Neuronal stem cell (in vitro differentiated cells): ENCODE data around the gene PMM1.

Source experiments
- DNase-seq: peaks from one replicate; pipeline ENCODE4 v3.0.0-alpha.2; 2013; ENCODE audit warnings: low spot score
- H2AFZ ChIP-seq: one replicate; pipeline ENCODE4 v1.6.1; 2013; ENCODE audit warnings: mild to moderate bottlenecking, low read length, inconsistent platforms
- H2AK5ac ChIP-seq: 2 replicates; pipeline ENCODE4 v1.6.1; 2013; ENCODE audit warnings: low read depth, mild to moderate bottlenecking, inconsistent platforms, low read length, moderate library complexity, mixed read lengths
- H2BK120ac ChIP-seq: 2 replicates; pipeline ENCODE4 v1.6.1; 2013; ENCODE audit warnings: low read depth, mild to moderate bottlenecking, inconsistent platforms, low read length, moderate library complexity, mixed read lengths
- H2BK12ac ChIP-seq: one replicate; pipeline ENCODE4 v1.6.1; 2013; ENCODE audit warnings: low read length, inconsistent platforms
- H2BK15ac ChIP-seq: 2 replicates; pipeline ENCODE4 v1.6.1; 2013; ENCODE audit warnings: mild to moderate bottlenecking, low read length, inconsistent platforms, mixed read lengths
- H2BK5ac ChIP-seq: one replicate; pipeline ENCODE4 v1.6.1; 2013; ENCODE audit warnings: inconsistent platforms, mild to moderate bottlenecking, low read length, moderate library complexity
- H3K14ac ChIP-seq: one replicate; pipeline ENCODE4 v1.6.1; 2013; ENCODE audit warnings: low read length, inconsistent platforms
- H3K18ac ChIP-seq: 2 replicates; pipeline ENCODE4 v1.6.1; 2013; ENCODE audit warnings: low read length, inconsistent platforms
- H3K23ac ChIP-seq: 2 replicates; pipeline ENCODE4 v1.6.1; 2013; ENCODE audit warnings: low read depth, mild to moderate bottlenecking, mixed read lengths, low read length, inconsistent platforms; ENCODE audit not compliant: poor library complexity
- H3K27ac ChIP-seq: replicated peaks from 3 replicates; pipeline ENCODE4 v1.5.1; 2013; ENCODE audit warnings: low read length, inconsistent platforms
- H3K27me3 ChIP-seq, 3 experiments: 2 replicates each; pipeline ENCODE4 v1.6.1; 2013; ENCODE audit warnings: low read length in 3 of 3, mild to moderate bottlenecking in 2 of 3, inconsistent platforms in 1 of 3, low read depth in 1 of 3, mixed read lengths in 1 of 3, moderate library complexity in 1 of 3; ENCODE audit not compliant: control insufficient read depth in 3 of 3, insufficient read depth in 3 of 3
- H3K36me3 ChIP-seq, 2 donors: replicated peaks in 1 of 2; 2 replicates each; pipeline ENCODE4 v1.6.1; 2013; ENCODE audit warnings: low read length in 2 of 2; ENCODE audit not compliant: control insufficient read depth in 2 of 2, insufficient read depth in 2 of 2
- H3K4ac ChIP-seq: 2 replicates; pipeline ENCODE4 v1.6.1; 2013; ENCODE audit warnings: inconsistent platforms, mild to moderate bottlenecking, low read length, moderate library complexity
- H3K4me1 ChIP-seq, 2 donors: 1 replicate in 1 of 2; 2 replicates in 1 of 2; pipeline ENCODE4 v1.6.1; 2013; ENCODE audit warnings: low read length in 2 of 2, low read depth in 1 of 2; ENCODE audit not compliant: control insufficient read depth in 2 of 2, insufficient read depth in 1 of 2
- H3K4me2 ChIP-seq: one replicate; pipeline ENCODE4 v1.6.1; 2013; ENCODE audit warnings: mild to moderate bottlenecking, low read length, inconsistent platforms; ENCODE audit not compliant: insufficient read depth, poor library complexity, severe bottlenecking
- H3K4me3 ChIP-seq, 2 donors: 2 replicates each; pipeline ENCODE4 v1.5.1; 2013; ENCODE audit warnings: low read length in 2 of 2, mild to moderate bottlenecking in 2 of 2, inconsistent platforms in 1 of 2, moderate library complexity in 1 of 2
- H3K79me1 ChIP-seq: one replicate; pipeline ENCODE4 v1.6.1; 2013; ENCODE audit warnings: low read depth, mild to moderate bottlenecking, inconsistent platforms, low read length, moderate library complexity
- H3K9ac ChIP-seq: one replicate; pipeline ENCODE4 v1.6.1; 2013; ENCODE audit warnings: mild to moderate bottlenecking, low read depth, low read length, inconsistent platforms; ENCODE audit not compliant: poor library complexity
- H3K9me3 ChIP-seq, 2 donors: replicated peaks in 1 of 2; 2 replicates each; pipeline versions ENCODE3 to v1.6.1; 2013; ENCODE audit warnings: low read length in 2 of 2, mild to moderate bottlenecking in 2 of 2, inconsistent platforms in 1 of 2, low read depth in 1 of 2, mixed read lengths in 1 of 2, moderate library complexity in 1 of 2; ENCODE audit not compliant: control insufficient read depth in 2 of 2, insufficient read depth in 1 of 2
- H4K8ac ChIP-seq: one replicate; pipeline ENCODE4 v1.6.1; 2013; ENCODE audit warnings: low read depth, mild to moderate bottlenecking, inconsistent platforms, low read length, moderate library complexity
- H4K91ac ChIP-seq: one replicate; pipeline ENCODE4 v1.6.1; 2013; ENCODE audit warnings: low read length, low read depth, mild to moderate bottlenecking, inconsistent platforms; ENCODE audit not compliant: poor library complexity
- WGBS, 2 donors: extraction: QIAGEN DNeasy Blood & Tissue Kit; methylation state at CpG; one replicate each; pipeline ENCODE4 v1.1.7; 2013; ENCODE audit warnings: missing lambda C conversion rate in 2 of 2, mixed read lengths in 1 of 2; ENCODE audit not compliant: insufficient read length in 2 of 2, insufficient replicate concordance in 1 of 2; ENCODE audit errors: extremely low coverage in 2 of 2; 5-methylcytosine and 5-hydroxymethylcytosine counted together

PMM1 gene

DNA sequence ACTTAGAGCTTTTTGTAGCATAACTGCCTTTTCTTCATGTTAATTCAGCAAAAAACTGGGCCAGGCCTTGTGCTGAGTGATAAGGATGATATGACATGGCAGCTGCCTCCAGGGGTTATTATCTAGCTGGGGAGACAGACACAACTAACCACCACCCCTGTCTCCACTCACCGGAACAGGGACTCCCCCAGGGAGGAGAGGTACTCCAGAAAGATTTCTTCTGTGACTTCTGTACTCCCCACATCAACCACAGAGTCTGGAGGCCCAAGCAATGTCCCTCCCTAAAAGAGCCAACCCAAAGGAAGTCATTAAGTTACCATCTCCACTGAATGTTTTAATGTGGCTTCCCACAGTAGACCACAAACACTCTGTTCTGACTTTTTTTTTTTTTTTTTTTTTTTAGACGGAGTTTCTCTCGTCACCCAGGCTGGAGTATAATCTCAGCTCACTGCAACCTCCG is 14.3 kb upstream of the PMM1 start:
- no CpG with 5 or more reads among the region's 4 CpGs for WGBS, 2 donors

DNA sequence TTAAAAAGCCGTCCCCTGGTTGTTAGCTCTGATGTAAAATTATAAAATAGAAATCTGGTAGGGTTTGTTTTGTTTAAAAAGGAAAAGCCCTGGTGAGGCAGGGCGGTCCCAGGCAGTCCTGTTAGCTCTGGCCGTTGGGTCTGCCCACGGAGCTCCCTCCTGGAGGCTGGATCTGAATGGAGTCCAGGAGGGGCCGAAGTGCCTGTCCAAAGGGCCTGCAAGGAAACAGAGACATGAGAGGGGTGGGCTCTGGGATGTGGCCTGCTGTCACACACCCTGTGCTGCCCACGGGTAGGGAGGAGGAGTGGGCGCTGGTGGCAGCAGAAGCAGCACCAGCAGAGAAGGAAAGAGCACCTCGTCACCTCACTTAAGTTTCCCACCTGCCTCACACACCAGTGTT is 11.3 kb upstream of the PMM1 start:
- Histone ChIP-seq H2BK120ac (no peak overlapping the region), H2BK12ac (no peak overlapping the region), H4K8ac (no peak overlapping the region), H3K27me3 (no peaks in the 10 kb centered on the region), H3K9me3 (peaks cover 0 to 3% of the 10 kb centered on the region in 2 donors), H3K9ac (no peak overlapping the region), H3K27ac (no peak overlapping the region), H2AFZ (no peak overlapping the region), H4K91ac (no peak overlapping the region), H3K14ac (no peak overlapping the region), H2BK5ac (no peak overlapping the region), H2BK15ac (no peak overlapping the region), H3K4me3 (no peak overlapping the region), H2AK5ac (no peak overlapping the region), H3K36me3 (peaks cover 20 to 54% of the 10 kb centered on the region in 2 donors), H3K18ac (no peak overlapping the region), H3K79me1 (peaks cover 2% of the 10 kb centered on the region), H3K4me1 (peaks cover 5 to 13% of the 10 kb centered on the region in 2 donors), H3K23ac (peak overlapping the region; percentile 19), H3K4me2 (no peak overlapping the region), H3K4ac (no peak overlapping the region)
- WGBS, 2 donors: no CpG with 5 or more reads among the region's 8 CpGs
- no peak for DNase-seq

More for the DNA sequence above, 14.3 kb upstream of the PMM1 start:
- Histone ChIP-seq H3K4me3 (no peak overlapping the region), H2BK15ac (no peak overlapping the region), H3K27ac (no peak overlapping the region), H4K91ac (no peak overlapping the region), H3K36me3 (peaks cover 23 to 70% of the 10 kb centered on the region in 2 donors), H3K4me1 (peaks cover 5 to 6% of the 10 kb centered on the region in 2 donors), H2BK12ac (no peak overlapping the region), H2AK5ac (no peak overlapping the region), H3K9me3 (no peaks in the 10 kb centered on the region), H4K8ac (no peak overlapping the region), H2BK5ac (no peak overlapping the region), H3K4me2 (no peak overlapping the region), H3K23ac (no peak overlapping the region), H3K14ac (no peak overlapping the region), H3K27me3 (no peaks in the 10 kb centered on the region), H2AFZ (no peak overlapping the region), H3K4ac (no peak overlapping the region), H3K9ac (no peak overlapping the region), H3K79me1 (peaks cover 2% of the 10 kb centered on the region), H2BK120ac (no peak overlapping the region), H3K18ac (no peak overlapping the region)
- no peak for DNase-seq

DNA sequence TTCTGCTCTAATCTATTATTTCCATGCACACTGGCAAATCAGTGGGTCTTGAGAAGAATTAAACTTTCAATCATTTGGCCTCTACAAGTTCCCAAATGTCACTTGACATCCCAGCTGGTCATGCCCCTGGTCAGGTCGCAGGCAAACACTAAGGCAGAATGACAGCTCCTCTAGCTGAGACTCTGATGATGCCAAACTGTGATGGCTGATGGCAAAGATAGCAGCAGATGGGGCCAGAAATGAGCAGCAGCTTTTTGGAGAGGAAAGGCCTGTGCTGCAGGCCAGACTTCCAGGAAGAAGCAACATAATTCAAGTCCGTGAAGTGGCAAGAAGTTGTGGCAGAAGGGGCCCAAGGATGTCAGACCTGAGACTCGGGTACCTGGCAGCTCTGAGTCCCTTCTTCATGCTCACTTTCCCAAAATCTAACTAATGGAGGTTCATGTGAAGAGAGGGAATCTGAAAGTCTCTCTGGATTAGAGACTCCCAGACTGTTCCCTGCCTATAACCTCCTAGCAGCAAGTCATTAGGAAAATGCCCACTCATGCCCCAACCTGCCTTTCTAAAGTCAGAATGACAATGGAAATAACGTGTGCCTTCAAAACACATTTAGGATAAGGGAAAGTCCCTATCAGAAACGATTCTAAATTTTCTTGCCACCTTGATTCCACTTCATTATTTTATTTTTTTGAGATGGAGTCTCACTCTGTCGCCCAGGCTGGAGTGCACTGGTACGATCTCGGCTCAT is 9.4 kb upstream of the PMM1 start:
- Histone ChIP-seq H2BK12ac (no peak overlapping the region), H3K27me3 (no peaks in the 10 kb centered on the region), H3K4me1 (peaks cover 0 to 7% of the 10 kb centered on the region in 2 donors), H3K9ac (no peak overlapping the region), H3K23ac (no peak overlapping the region), H3K9me3 (peaks cover 0 to 3% of the 10 kb centered on the region in 2 donors), H2BK5ac (no peak overlapping the region), H3K27ac (no peak overlapping the region), H2AK5ac (no peak overlapping the region), H2AFZ (no peak overlapping the region), H3K79me1 (peaks cover 2% of the 10 kb centered on the region), H3K18ac (no peak overlapping the region), H3K4me3 (no peak overlapping the region), H2BK120ac (no peak overlapping the region), H4K8ac (no peak overlapping the region), H4K91ac (no peak overlapping the region), H3K36me3 (peaks cover 17 to 40% of the 10 kb centered on the region in 2 donors), H2BK15ac (no peak overlapping the region), H3K4me2 (no peak overlapping the region), H3K4ac (no peak overlapping the region), H3K14ac (no peak overlapping the region)
- no peak for DNase-seq
- WGBS, 2 donors: no CpG with 5 or more reads among the region's 8 CpGs

DNA sequence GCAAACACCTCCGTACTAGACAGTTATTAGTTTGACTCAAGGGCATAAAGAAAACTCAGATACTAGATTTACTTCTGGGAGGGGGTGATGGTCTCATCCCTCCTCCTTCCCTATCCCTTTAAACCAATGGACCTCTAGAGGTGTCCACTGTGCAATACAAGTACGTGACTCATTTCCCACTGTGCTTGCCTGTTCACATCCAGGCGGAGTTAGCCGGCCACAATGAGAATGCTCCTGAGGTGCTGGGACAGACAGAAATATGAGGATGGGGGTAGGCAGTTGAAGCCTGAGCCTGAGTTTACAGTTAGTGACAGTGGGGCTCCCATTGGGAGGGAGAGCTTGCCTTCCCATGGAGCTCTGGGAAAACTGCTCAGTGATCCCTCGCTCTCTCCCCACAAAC is 8.4 kb upstream of the PMM1 start:
- no peak overlapping the region for H3K27ac ChIP-seq
- no peak overlapping the region for H4K91ac ChIP-seq
- no peaks in the 10 kb centered on the region for H3K27me3 ChIP-seq
- no peak overlapping the region for H2BK120ac ChIP-seq
- H2BK15ac ChIP-seq: no peak overlapping the region
- no peak overlapping the region for H3K14ac ChIP-seq
- H3K18ac ChIP-seq: no peak overlapping the region
- H2AK5ac ChIP-seq: no peak overlapping the region
- H2AFZ ChIP-seq: no peak overlapping the region
- no peak for DNase-seq
- no CpG with 5 or more reads among the region's 5 CpGs for WGBS, 2 donors
- H3K23ac ChIP-seq: no peak overlapping the region
- H2BK5ac ChIP-seq: no peak overlapping the region
- H2BK12ac ChIP-seq: no peak overlapping the region
- H4K8ac ChIP-seq: no peak overlapping the region
- H3K4ac ChIP-seq: no peak overlapping the region
- H3K79me1 ChIP-seq: peaks cover 2% of the 10 kb centered on the region
- H3K4me1 ChIP-seq: peaks cover 0 to 7% of the 10 kb centered on the region in 2 donors
- peaks cover 0 to 3% of the 10 kb centered on the region in 2 donors for H3K9me3 ChIP-seq
- peaks cover 17 to 31% of the 10 kb centered on the region in 2 donors for H3K36me3 ChIP-seq
- no peak overlapping the region for H3K9ac ChIP-seq
- no peak overlapping the region for H3K4me2 ChIP-seq
- no peak overlapping the region for H3K4me3 ChIP-seq
